HG02884 (cell line): ENCODE results near the gene CHRNA1.
"Not testable (repeated sequence)": the region's sequence is repeated elsewhere in the genome, so short reads cannot be mapped to it uniquely, and the experiment has no call there.

Experiments used
- ATAC-seq: cut with Tn5 transposase; IDR thresholded peaks from one replicate; pipeline ENCODE4 v1.9.1; 2021; ENCODE audit warnings: mild to moderate bottlenecking, moderate library complexity; ENCODE audit not compliant: unreplicated experiment

Gene CHRNA1

GRCh38 chr2:174718591-174718990 is 45.7 kb downstream of the CHRNA1 start:
- no peak for ATAC-seq

- ATAC-seq = no peak
These were observed 46.4 kb downstream of the CHRNA1 start for GRCh38 chr2:174717916-174718315.

- no peak for ATAC-seq
These were observed 47.0 kb downstream of the CHRNA1 start for GRCh38 chr2:174717273-174717672.

GRCh38 chr2:174716785-174717184 is 47.5 kb downstream of the CHRNA1 start:
- no peak for ATAC-seq

- no peak for ATAC-seq
These were observed 50.6 kb downstream of the CHRNA1 start for GRCh38 chr2:174713686-174714085.

- ATAC-seq = no peak
These were observed 53.1 kb downstream of the CHRNA1 start for GRCh38 chr2:174711206-174711605.

- not testable (repeated sequence) for ATAC-seq
These were observed 54.8 kb downstream of the CHRNA1 start for GRCh38 chr2:174709416-174710004.

GRCh38 chr2:174708713-174709112 is 55.6 kb downstream of the CHRNA1 start:
- ATAC-seq = no peak

GRCh38 chr2:174705321-174705720 is 59.0 kb downstream of the CHRNA1 start:
- no peak for ATAC-seq

GRCh38 chr2:174704642-174705041 is 59.6 kb downstream of the CHRNA1 start:
- no peak for ATAC-seq

- no peak for ATAC-seq
These were observed 60.2 kb downstream of the CHRNA1 start for GRCh38 chr2:174704061-174704460.

- no peak for ATAC-seq
These were observed 60.8 kb downstream of the CHRNA1 start for GRCh38 chr2:174703430-174703829.

- no peak for ATAC-seq
These were observed 61.7 kb downstream of the CHRNA1 start for GRCh38 chr2:174702541-174702940.

GRCh38 chr2:174699993-174700766 is 64.1 kb downstream of the CHRNA1 start:
- no peak for ATAC-seq
